Measurements from ENCODE around the gene CBX5.

CBX5 gene

DNA sequence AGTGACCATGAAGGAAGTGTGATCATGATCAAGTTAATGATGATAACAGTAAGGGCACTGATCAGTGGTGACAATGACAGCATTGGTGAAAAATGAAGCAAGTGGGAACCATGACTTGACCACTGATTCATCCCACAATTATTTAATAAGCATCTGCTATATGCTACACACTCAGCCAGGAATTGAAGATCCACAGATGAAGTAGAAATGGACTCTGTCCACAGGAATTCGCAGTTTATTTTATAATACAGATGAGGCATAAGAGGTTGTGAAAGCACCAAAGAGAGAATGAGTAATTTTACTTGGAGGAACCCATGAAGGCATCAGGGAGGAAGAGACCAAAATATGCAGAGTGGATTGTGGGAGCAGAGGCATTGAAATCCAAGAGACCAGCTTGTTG is 57.3 kb downstream of the CBX5 start:
- DNase-seq (ENCODE audit: low read depth), result no peak

- no peak for DNase-seq (ENCODE audit: low read depth)
These were observed 58.4 kb downstream of the CBX5 start for GRCh38 chr12:54221402-54221984.

DNA sequence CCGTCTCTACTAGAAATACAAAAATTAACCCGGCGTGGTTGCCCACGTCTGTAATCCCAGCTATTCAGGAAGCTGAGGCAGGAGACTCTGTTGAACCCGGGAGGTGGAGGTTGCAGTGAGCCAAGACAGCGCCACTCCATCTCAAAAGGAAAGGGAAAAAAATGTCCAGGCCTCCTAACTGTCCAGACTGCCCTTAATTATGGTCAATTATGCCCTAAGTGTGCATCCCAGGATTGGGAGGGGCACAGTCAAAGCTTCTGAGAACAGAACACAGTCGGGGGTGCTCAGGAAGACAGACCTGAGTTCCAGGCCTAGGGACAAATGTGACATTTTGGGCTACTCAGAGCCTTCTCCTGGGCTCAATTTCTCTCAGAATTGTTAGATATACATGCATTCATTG is 59.4 kb downstream of the CBX5 start:
- DNase-seq (ENCODE audit: low read depth), result no peak

DNA sequence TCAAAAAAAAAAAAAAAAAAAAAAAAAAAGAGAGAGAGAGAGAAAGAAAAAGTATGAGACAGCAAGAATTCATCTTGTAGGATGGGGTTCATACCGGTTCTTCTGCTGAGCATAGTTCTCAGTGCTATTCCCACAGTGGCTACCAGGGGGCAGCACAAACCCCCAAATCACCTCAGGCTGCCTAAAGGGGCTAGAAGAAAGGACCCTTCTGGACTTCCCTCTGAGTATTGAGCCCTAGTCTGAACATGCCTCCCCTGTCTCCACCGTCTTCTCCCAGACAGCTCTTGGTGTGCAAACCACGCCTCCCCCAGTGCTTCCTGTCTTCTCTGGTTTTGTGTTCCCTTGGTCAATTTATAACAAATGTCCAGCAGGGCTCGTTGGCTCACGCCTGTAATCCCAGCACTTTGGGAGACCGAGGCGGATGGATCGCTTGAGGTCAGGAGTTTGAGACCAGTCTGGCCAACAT is 59.8 kb downstream of the CBX5 start:
- DNase-seq (ENCODE audit: low read depth), result peak; percentile 45

- DNase-seq (ENCODE audit: low read depth), result no peak
These were observed 62.1 kb downstream of the CBX5 start for GRCh38 chr12:54217774-54218241.

DNA sequence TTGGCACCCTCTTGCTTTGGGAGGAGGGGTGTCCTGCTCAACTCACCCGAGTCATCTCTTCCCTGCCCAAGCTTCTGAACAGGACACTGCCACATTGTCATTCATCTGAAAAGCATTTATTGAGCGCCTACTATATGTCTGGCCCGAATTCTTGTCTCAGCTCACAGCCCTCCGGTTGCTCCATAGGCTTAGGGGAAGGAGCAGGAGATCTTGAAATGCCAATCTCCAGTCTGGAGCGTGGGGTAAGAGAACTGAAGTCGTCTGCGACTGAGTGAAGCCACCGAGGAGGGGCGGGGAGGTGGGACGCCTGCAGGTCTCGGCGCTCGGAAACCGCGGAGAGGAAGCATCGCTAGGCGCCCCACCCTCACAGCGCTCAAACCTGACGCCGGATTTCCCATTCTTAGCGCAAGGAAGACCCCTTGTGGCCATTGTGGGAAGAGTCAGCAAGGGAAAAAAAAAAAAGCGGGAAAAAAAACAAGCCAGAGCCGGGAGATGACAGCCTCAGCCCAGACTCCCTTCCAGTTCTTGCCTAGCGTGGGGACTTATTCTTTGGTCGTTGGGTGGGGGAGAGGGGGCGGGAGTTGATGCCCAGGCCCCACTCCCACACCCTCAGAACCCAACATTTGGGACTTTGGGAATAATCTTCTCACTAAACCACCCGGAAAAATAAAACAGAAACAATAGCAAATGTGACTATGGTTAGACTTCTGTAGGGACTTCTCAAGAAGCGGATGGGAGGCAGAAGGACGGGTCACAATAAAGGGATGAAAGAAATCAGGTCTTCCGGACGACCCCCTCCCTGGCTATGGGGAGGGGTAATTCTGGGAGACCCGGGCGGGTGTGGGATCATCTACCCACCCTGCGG is 62.9 kb downstream of the CBX5 start:
- DNase-seq (ENCODE audit: low read depth), result peak; percentile 69

DNA sequence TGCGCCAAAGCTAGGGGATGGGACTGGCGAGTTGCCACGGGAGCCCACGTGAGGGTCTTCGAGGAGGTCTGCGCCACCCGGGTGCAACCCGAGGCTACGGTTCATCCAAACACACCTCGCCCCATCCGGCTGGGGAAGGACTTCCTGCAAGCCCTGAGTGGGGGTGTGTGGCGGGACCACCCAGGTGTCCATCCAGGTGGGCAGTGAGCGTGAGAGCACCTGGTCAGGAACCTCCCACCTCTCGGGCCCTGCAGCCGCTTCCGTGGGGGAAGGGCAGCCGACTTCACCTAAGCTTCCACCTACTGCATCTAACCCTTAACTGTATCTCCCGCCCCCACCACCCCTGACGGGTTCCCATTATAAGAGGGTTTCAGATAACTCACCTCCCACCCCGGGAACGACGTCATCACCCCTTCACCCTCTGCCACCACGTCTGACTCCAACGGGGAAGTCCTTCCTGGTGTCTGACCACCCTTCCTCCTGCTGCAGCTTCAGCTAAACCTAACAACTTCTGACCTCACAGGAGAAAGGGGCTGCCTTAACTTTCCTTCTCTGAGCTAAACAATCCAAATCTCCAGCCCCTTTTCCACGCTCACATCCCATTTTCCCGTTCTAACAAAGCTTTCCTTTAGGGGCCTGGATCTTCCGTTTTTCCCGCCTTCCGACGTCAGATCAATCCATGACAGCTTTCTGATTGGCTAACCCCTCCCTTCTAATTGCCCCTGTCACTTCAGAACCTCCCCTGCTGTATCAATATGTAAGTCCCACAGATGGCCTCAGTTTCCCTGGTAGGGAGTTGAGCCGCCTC is 63.7 kb downstream of the CBX5 start:
- DNase-seq (ENCODE audit: low read depth), result peak; percentile 23

- peak; percentile 86 for DNase-seq (ENCODE audit: low read depth)
These were observed 65.1 kb downstream of the CBX5 start for GRCh38 chr12:54214553-54215406.

DNA sequence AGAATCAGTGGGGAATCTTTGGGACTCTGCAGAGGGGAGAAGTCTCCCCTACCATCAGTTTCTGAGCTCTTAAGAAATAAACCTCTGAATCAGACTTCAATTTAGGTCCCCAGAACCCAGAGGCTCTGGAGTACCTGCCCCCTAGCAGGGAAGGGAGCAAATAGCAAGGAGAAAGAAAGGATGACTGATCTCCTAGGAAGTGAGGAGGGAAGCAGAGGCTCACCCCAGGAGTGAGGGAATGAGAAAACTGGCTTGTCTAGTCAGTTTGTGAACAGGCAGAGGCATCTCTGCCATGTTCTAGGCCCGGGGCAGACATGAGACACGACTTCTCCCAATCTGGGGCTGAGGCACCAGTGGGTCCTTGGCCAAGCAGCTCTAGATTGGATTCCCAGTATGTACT is 66.8 kb downstream of the CBX5 start:
- DNase-seq (ENCODE audit: low read depth), result no peak

DNA sequence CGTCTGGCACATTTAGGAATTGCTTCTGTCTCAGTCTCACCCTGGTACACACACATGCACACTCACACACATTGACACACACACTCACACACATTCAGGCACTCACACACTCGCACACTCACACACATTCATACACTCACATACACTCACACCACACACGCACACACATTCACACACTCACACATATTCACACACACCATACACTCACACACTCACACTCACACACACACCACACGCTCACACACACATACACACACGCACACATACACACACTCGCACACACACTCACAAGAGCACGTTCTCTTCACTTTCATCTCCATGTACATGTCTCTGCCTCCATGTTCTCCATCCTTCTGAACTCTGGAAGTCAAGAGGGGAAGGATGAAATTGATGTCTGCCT is 68.0 kb downstream of the CBX5 start:
- DNase-seq (ENCODE audit: low read depth), result no peak

GRCh38 chr12:54210400-54210790 is 69.5 kb downstream of the CBX5 start:
- DNase-seq (ENCODE audit: low read depth), result no peak

DNA sequence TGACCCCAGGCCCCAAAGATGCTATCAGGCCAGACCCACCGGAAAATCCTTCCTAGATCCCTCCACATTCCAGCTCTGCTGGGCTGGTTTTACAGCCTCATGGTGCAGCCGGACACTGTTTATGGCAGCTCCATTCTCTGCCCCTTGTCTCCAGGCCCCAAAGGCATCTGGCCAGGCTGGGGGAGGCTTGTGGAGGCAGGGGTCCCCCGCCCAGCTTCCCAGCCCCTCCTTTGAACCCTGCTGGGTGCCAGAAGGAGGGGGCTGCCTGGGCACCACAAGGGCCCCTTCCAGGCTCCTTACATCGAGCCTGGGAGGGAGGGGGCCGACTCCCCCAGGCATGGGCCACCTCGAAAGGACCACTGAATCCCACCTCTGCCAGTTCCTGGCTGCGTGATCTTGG is 71.3 kb downstream of the CBX5 start:
- no peak for DNase-seq (ENCODE audit: low read depth)

DNA sequence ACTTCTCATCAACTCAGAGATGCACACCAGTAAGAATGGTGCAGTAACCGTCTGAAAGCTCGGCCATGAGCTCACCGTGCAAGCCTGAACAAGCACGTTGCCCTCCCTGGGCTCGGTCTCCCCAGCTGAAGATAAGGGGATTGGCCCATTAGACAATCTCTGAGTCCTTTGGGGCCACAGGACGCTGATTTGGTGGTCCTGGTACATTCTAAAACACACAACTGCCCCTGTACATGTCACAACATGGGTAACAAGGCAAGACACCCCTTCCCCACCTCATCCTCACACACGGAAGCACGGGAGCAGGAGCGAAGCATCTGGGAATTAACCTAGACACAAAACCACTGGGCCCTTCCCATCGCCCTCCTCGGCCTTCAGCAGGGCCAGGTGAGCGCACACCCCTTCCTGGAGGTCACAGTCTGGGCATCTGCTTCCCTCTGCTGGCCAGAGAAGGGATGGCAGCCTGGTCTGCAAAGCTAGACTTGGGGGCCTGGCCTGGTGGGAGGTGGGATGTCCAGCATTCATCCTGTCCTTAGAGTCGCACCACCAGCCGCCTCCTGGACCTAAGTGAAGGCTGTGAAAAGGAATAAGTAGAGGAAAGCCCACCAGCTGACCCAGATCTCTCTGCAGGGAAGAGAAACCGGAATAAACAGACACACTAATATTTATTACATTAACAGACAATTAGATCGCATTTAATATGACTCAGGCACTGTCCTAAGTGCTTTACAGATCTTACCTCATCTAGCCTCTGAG is 72.2 kb downstream of the CBX5 start:
- peak; percentile 64 for DNase-seq (ENCODE audit: low read depth)

- DNase-seq (ENCODE audit: low read depth), result no peak
These were observed 73.1 kb downstream of the CBX5 start for GRCh38 chr12:54206791-54207190.

GRCh38 chr12:54204316-54204715 is 75.6 kb downstream of the CBX5 start:
- DNase-seq (ENCODE audit: low read depth), result no peak

DNA sequence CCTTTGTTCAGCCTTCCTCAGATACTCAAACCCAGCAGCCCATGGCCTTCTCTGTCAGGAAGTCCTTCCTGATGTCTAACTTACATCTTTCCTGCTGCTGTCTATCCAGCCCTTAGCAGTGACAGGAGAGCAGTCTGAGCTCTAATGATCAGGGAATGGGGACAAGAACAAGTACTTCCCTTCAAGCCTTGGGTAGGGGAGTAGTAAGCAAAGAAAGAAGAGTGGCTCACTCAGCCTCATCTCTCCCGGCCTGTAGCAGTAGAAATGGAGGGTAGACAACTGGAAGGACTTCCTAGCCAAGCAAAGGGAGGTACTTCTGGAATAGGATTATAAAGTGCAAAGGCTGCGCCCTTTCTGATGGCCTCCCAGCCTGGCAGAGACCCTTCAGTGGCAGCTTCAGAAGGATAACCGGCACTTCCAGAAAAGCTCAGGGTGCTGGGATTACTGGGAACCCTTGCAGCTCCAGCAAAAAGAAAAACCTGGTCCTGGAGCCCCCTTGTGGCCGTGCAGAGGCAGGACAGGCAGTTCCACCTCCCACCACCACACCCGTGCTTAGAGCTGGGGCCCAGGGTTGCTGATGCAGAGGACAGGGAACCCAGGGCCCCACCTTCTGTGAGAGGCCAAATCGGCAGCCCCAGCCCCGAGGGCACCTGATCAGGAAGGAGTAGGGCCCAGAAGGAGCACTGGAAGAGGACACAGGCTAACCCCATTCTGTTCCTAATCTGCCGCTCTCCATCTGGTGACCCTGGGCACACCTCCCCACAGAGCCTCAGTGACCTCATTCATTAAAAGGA is 78.7 kb downstream of the CBX5 start:
- peak; percentile 44 for DNase-seq (ENCODE audit: low read depth)

DNA sequence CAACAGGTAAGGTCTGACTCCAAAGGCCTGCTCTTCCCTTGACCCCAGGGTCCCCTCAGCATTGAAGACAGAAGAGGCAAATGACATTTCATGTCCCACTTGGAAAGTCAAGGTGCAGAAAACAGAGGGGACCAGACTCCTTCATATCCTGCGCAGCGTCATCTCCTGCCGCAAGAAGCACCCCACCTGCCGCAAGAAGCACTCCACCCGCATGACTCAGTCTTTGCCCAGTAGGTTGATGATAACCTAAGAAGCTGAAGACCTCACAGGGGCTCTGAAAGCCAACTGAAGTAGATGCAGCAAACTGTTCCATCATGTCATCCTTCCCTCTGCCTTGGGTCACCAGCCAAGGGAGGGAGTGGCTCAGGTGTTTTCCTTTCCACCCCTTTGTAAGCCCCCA is 79.5 kb downstream of the CBX5 start:
- DNase-seq (ENCODE audit: low read depth), result no peak

GRCh38 chr12:54199917-54200316 is 80.0 kb downstream of the CBX5 start:
- no peak for DNase-seq (ENCODE audit: low read depth)

- no peak for DNase-seq (ENCODE audit: low read depth)
These were observed 80.9 kb downstream of the CBX5 start for GRCh38 chr12:54199034-54199433.

DNA sequence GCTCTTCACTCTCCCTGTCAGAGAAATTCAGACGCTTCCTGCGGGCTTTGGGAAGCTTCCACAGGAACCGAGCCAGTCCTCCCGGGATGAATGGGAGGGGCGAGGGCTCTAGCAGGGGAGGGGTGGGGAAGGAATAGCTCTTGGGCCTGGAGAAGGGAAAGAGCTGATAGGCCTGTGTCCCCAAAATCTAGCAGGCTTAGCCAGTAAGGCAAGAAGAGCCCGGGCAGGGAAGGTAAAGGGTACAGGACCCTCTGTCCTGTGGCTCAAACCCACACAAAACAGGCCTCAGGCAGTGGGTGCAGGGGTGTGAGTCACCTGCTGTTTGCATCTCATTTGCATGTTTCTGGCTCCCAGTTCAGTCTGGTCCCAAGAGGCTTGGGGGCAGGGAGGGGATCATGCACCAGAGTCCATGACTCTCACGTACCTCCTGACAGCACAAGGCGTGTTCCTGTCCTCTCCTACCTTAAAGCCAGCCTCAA is 82.5 kb downstream of the CBX5 start:
- no peak for DNase-seq (ENCODE audit: low read depth)

All from activated T-helper 9 cell treated with anti-CD3 and anti-CD28 coated beads, Interleukin-2, amount 50 U/mL, for 16 hours (primary cell).